IPS-11a (cell line): ENCODE results near the gene GRK4.
"Not testable (repeated sequence)": the region's sequence is repeated elsewhere in the genome, so short reads cannot be mapped to it uniquely, and the experiment has no call there.

ENCODE experiments used
- H3K4me3 ChIP-seq: one replicate; pipeline ENCODE4 v1.5.1; 2013; ENCODE audit warnings: low read depth, low read length, control low read depth

The GRK4 gene

GRCh38 chr4:3037957-3038461 is 74.6 kb downstream of the GRK4 start:
- no peak overlapping the region for H3K4me3 ChIP-seq

GRCh38 chr4:3039706-3040366 is 76.5 kb downstream of the GRK4 start:
- H3K4me3 ChIP-seq = no peak overlapping the region

GRCh38 chr4:3040452-3041191 is 77.3 kb downstream of the GRK4 start:
- H3K4me3 ChIP-seq = no peak overlapping the region

GRCh38 chr4:3041192-3042142 is 78.1 kb downstream of the GRK4 start:
- H3K4me3 ChIP-seq = no peak overlapping the region

- no peak overlapping the region for H3K4me3 ChIP-seq
Measured at GRCh38 chr4:3042226-3042625, 78.9 kb downstream of the GRK4 start.

GRCh38 chr4:3043282-3044020 is 80.1 kb downstream of the GRK4 start:
- H3K4me3 ChIP-seq = no peak overlapping the region

- no peak overlapping the region for H3K4me3 ChIP-seq
Measured at GRCh38 chr4:3044870-3045819, 81.8 kb downstream of the GRK4 start.

- no peak overlapping the region for H3K4me3 ChIP-seq
Measured at GRCh38 chr4:3046162-3046561, 82.8 kb downstream of the GRK4 start.

- H3K4me3 ChIP-seq = no peak overlapping the region
Measured at GRCh38 chr4:3046623-3047022, 83.3 kb downstream of the GRK4 start.

- H3K4me3 ChIP-seq = no peak overlapping the region
Measured at GRCh38 chr4:3047464-3048286, 84.3 kb downstream of the GRK4 start.

GRCh38 chr4:3051141-3051897 is 87.9 kb downstream of the GRK4 start:
- not testable (repeated sequence) for H3K4me3 ChIP-seq

- no peak overlapping the region for H3K4me3 ChIP-seq
Measured at GRCh38 chr4:3054169-3054759, 90.9 kb downstream of the GRK4 start.

GRCh38 chr4:3059943-3060342 is 96.6 kb downstream of the GRK4 start:
- H3K4me3 ChIP-seq = no peak overlapping the region

- H3K4me3 ChIP-seq = no peak overlapping the region
Measured at GRCh38 chr4:3060946-3061345, 97.6 kb downstream of the GRK4 start.

GRCh38 chr4:3062471-3062870 is 99.1 kb downstream of the GRK4 start:
- no peak overlapping the region for H3K4me3 ChIP-seq

- H3K4me3 ChIP-seq = no peak overlapping the region
Measured at GRCh38 chr4:3065551-3065950, 102.2 kb downstream of the GRK4 start.

- no peak overlapping the region for H3K4me3 ChIP-seq
Measured at GRCh38 chr4:3066836-3067400, 103.5 kb downstream of the GRK4 start.
